HEK293T (cell line): ENCODE data around the gene ACADS.

Source experiments
- ELF4 ChIP-seq: fragments of 450-650 bp; IDR thresholded peaks from 2 replicates; pipeline ENCODE4 v1.6.1; 2017; ENCODE audit warnings: antibody characterized with exemption
- FOXA1 ChIP-seq: fragments of 450-650 bp; IDR thresholded peaks from 2 replicates; pipeline ENCODE4 v1.6.1; 2016; ENCODE audit warnings: mild to moderate bottlenecking
- FOXK2 ChIP-seq: fragments of 450-650 bp; IDR thresholded peaks from 2 replicates; pipeline ENCODE4 v1.6.1; 2016; ENCODE audit warnings: mild to moderate bottlenecking
- FOXM1 ChIP-seq: fragments of 450-650 bp; IDR thresholded peaks from 2 replicates; pipeline ENCODE4 v1.6.1; 2017; ENCODE audit warnings: mild to moderate bottlenecking, borderline replicate concordance
- HDGF ChIP-seq: fragments of 450-650 bp; IDR thresholded peaks from 2 replicates; pipeline ENCODE4 v1.6.1; 2017; ENCODE audit warnings: antibody characterized with exemption, borderline replicate concordance
- PKNOX1 ChIP-seq: fragments of 450-650 bp; IDR thresholded peaks from 2 replicates; pipeline ENCODE4 v1.6.1; 2016
- SP1 ChIP-seq: fragments of 450-650 bp; IDR thresholded peaks from 2 replicates; pipeline ENCODE4 v1.6.1; 2017
- SUZ12 ChIP-seq: fragments of 450-650 bp; IDR thresholded peaks from 2 replicates; pipeline ENCODE4 v1.6.1; 2016; ENCODE audit warnings: mild to moderate bottlenecking
- TARDBP ChIP-seq: fragments of 450-650 bp; IDR thresholded peaks from 2 replicates; pipeline ENCODE4 v1.6.1; 2016

- TF ChIP-seq PKNOX1 (no peak), FOXA1 (no peak), ELF4 (no peak), FOXM1 (no peak), SP1 (no peak), FOXK2 (no peak), HDGF (no peak), TARDBP (no peak), SUZ12 (no peak)
Measured at GRCh38 chr12:120680165-120680738, 45.4 kb upstream of the ACADS start.
